NCI-H446 (cell line): ENCODE data around the gene RASSF9.

Source experiments
- DNase-seq, 2 experiments: peaks; one replicate each; lab custom pipeline; 2025; lab: John Stamatoyannopoulos, UW

The RASSF9 gene

DNA sequence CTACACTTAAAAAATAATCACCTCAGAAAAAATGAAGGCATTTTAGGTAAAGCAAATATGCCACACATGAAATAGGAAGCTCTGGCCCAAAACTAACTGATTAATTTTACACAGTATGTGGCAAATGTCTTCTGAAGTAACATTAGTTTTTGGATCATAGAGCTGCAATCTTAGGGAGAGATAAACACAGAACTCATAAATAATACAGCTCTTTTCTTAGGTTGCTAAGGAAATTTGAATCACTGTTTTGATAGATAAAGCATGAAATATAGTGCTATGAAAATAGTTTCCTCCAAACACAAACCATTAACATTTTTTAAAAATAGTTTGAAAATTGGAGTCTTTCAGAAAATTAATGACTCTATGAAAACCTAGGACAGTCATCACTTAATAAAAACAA, 15.0 kb downstream of the RASSF9 start:
- no peak for DNase-seq

- DNase-seq = peak in 1 of 2 experiments; percentile 32
These were observed 16.1 kb downstream of the RASSF9 start for GRCh38 chr12:85820101-85820500.

GRCh38 chr12:85814741-85815140, 21.5 kb downstream of the RASSF9 start:
- no peak for DNase-seq

DNA sequence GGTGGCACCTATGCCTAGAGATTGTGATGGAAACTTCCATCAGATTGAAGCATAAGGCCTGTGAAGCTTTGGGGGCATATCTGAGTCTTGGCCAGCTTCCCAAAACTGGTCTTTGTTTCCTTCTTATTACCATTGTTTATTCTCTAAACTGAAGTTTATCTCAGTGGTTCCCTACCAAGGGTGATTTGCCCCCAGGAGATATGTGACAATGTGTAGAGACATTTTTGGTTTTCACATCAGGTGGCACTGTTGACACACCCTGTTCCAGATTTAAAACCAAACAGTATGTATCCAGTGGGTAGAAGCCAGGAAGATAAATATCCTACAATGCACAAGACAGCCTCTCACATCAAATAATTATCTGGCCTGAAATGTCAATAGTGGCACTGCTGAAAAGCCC, 22.1 kb downstream of the RASSF9 start:
- peak in 1 of 2 experiments; percentile 67 for DNase-seq

DNA sequence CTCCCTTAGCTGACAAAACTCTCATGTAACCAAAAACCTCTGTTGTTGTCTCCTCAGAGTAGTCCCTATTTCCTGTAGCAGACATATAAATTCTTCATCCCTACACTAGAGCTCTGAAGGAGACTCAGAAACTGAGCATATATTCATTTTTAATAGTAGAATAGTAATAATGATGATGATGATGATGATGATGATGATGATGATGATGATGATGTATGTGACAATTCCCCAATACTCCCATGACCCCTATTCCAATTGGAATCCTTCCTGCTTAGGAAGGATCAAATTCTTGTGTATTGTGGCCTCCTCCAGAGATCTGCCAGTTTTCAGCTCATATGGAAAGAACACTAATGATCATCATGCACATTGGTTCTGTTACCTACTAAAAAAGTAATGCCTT, 26.7 kb downstream of the RASSF9 start:
- no peak for DNase-seq

DNA sequence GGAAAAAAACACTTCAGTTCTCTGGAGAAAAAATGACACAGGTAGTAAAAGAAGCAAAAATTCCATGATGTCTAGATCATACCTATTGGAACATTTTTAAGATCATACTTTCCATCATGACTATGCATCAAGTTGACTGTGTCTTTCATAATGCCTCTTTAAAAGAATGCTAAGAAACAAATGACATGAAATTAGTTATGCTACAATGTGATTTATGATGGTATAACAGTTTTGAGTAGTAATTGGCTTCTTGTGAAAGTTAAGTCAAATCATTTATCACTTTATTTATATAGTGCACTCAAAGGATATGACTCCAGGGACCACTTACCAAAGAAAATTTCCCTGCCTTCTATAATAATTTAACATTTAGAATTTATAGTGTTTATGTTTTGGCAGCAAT, 28.5 kb downstream of the RASSF9 start:
- DNase-seq = no peak

- peak in 1 of 2 experiments; percentile 37 for DNase-seq
These were observed 30.6 kb downstream of the RASSF9 start for GRCh38 chr12:85805654-85806053.

GRCh38 chr12:85804663-85805062, 31.5 kb downstream of the RASSF9 start:
- peak; percentile 67 to 71 for DNase-seq

- peak in 1 of 2 experiments; percentile 18 for DNase-seq
These were observed 32.3 kb downstream of the RASSF9 start for GRCh38 chr12:85803923-85804322.

DNA sequence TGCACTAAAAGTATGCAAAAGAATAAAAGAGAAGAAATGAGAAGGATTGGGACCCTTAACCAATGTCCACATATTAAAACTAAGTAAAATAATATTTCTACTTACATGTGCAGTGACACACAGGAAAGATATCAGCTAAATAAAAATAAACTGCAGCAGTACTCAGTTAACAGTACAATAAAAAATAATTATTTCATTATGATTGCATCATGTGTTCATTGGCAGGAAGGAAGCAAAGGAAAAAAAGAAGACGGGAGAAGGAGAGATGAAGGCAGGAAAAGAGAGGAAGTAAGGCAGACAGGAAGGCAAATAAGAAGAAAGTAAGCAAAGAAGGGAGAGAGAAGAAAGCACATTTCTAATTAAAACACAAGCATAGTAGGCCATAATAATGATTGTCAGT, 33.0 kb downstream of the RASSF9 start:
- no peak for DNase-seq

DNA sequence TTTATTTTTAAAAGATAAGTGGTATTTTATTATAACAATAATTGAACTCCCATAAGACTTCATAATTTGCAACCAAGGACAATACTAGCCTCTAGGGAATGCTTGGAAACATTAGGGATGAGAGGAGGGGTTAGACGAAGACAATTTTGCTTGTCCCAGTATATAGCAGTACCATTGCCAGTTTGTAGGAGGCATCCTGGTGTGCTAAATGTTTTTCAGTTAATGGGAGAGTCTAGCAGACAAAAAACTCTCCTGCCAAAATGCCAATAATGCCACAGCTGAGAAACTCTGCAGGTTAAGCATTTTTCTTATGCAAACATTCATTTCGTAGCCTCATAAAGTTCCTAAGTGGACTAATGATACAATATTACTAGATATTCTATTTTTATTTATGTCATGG, 38.1 kb downstream of the RASSF9 start:
- peak; percentile 67 to 82 for DNase-seq

DNA sequence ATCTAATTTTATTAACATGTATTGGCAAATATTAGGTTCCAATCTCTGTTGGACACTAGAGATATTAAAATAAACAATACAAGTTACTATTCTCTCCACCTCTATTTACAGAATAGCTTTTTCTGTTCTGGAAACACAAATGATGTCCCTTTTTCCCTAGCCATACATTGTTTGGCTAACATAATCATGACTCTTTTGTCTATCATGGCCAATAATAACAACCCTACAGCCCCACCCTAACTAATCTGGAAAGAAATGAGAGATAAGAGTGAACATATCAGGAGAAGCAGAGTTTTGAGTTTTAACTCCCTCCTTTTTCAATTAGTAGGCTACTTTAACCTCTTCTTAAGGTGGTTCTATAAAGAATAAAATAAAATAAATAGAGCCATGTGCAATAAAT, 40.2 kb downstream of the RASSF9 start:
- no peak for DNase-seq

- peak in 1 of 2 experiments; percentile 54 for DNase-seq
These were observed 41.7 kb downstream of the RASSF9 start for GRCh38 chr12:85794531-85794930.

- DNase-seq = no peak
These were observed 52.0 kb downstream of the RASSF9 start for GRCh38 chr12:85784096-85784720.

DNA sequence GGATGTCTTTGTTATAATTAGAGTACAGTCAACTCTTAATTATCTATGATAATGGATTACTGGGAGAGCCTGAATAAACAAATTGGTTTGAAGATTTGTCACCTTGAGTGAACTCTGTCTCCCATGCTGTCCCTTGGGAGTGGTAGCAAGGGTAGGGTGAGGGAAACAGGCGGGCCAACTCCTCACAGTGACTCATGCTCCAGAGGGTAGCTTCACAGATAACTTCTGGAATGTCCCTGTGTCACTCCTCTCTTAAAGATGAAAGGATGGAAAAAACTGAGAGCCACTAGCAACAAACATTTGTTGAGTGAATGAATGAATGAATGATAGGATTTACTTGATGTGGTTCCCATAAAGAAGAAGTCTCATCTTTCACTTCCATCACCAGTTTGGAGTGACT, 53.5 kb downstream of the RASSF9 start:
- peak in 1 of 2 experiments; percentile 50 for DNase-seq

GRCh38 chr12:85781766-85782165, 54.4 kb downstream of the RASSF9 start:
- peak; percentile 90 to 97 for DNase-seq

- peak; percentile 81 for DNase-seq
These were observed 56.4 kb downstream of the RASSF9 start for GRCh38 chr12:85779768-85780167.

- peak; percentile 55 to 75 for DNase-seq
These were observed 61.1 kb downstream of the RASSF9 start for GRCh38 chr12:85775091-85775490.

DNA sequence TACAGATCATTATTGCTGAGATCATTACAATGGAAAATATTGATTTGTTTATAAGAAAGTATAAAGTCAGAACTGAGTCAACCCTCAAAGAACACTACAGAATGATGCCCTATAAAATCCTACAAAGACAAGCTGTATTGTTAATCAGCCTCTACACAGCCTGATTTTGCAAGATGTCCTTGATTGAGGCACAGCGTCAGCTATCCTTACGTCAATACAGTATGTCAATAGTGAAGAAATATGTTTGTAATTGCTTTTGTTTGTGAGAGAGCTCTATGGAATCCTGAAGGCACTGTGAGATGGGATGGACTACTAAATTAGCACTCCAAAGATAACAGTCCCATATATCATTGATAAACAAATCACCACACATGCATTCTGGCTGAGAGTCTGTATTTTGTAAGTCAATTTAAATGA, 70.7 kb downstream of the RASSF9 start:
- no peak for DNase-seq

DNA sequence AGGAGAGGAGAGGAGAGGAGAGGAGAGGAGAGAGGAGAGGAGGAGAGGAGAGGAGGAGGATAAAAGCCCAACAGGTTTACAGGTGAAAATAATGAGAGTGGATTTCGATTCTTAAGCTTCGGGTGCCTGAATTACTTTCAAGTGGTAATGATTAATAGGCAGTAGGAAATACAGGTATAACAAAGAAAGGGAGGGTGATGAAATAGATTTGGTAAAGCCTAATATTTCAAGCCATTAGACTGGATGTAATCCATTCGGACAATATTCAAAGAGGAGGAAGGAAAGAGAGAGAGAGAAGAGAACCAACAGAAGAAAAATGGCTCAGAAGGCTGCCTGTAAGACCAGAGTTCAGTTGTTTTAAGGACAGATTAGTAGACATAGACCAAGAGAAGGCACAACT, 76.6 kb downstream of the RASSF9 start:
- no peak for DNase-seq

DNA sequence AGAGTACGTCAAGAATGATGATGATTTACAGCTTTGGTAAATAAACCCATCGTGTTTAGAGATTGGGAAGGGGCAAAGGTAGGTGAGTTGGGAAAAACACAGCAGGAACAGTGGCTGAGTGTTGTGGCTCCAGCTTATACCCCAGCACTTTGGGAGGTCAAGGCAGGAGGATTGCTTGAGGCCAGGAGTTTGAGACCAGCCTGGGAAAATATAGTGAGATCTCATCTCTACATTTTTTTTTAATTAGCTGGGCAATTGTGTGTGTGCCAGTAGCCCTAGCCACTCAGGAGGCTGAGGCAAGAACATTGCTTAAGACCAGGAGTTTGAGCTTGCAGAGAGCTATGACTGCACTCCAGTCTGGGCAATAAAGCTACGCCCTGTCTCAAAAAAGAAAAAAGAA, 77.1 kb downstream of the RASSF9 start:
- DNase-seq = no peak

DNA sequence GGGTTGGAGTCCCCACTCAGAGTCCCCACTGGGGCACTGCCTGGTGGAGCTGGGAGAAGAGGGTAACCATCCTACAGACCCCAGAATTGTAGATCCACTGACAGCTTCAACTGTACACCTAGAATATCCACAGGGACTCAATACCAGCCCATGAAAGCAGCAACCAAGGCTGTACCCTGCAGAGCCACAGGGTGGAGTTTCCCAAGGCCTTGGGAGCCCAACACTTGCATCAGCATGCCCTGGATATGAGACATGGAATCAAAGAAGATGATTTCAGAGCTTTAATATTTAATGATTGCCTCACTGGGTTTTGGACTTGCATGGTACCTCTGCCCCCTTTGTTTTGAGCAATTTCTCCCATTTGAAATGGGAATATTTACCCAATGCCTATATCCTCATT, 80.4 kb downstream of the RASSF9 start:
- DNase-seq = no peak
